GM23248 (cell line): Measurements from ENCODE around the gene PPP6R2. TPM values are rescaled to one million over a fixed set of nuclear protein-coding genes. Genes with fewer than 3 reads are reported as not detected.

Experiments used
- DNase-seq: peaks from one replicate; pipeline ENCODE4 v3.0.0-alpha.2; 2015
- H2AFZ ChIP-seq: fragments of 200-600 bp; sonication (generic); 2 replicates; pipeline ENCODE4 v1.6.1; 2016; ENCODE audit warnings: antibody characterized with exemption
- H3F3A ChIP-seq: fragments of 200-600 bp; sonication (generic); 2 replicates; pipeline ENCODE4 v1.6.1; 2016; ENCODE audit warnings: mild to moderate bottlenecking, antibody characterized with exemption, mixed run types; ENCODE audit not compliant: insufficient read depth
- H3K27ac ChIP-seq: fragments of 200-600 bp; sonication (generic); 2 replicates; pipeline ENCODE4 v1.5.1; 2016; ENCODE audit warnings: mild to moderate bottlenecking
- H3K27me3 ChIP-seq: fragments of 200-600 bp; sonication (generic); replicated peaks from 2 replicates; pipeline ENCODE4 v1.6.1; 2016; ENCODE audit warnings: mild to moderate bottlenecking; ENCODE audit not compliant: insufficient read depth
- H3K36me3 ChIP-seq: fragments of 200-600 bp; sonication (generic); 2 replicates; pipeline ENCODE4 v1.6.1; 2016; ENCODE audit warnings: low read depth, mild to moderate bottlenecking
- H3K4me1 ChIP-seq: fragments of 200-600 bp; sonication (generic); 2 replicates; pipeline ENCODE4 v1.6.1; 2016; ENCODE audit warnings: mild to moderate bottlenecking; ENCODE audit not compliant: insufficient read depth
- H3K4me2 ChIP-seq: fragments of 200-600 bp; sonication (generic); one replicate; pipeline ENCODE4 v1.6.1; 2016; ENCODE audit warnings: mild to moderate bottlenecking; ENCODE audit not compliant: unreplicated experiment
- H3K4me3 ChIP-seq: fragments of 200-600 bp; sonication (generic); 2 replicates; pipeline ENCODE4 v1.5.1; 2016; ENCODE audit warnings: mild to moderate bottlenecking
- H3K79me2 ChIP-seq: fragments of 200-600 bp; sonication (generic); 2 replicates; pipeline ENCODE4 v1.6.1; 2016; ENCODE audit warnings: mild to moderate bottlenecking; ENCODE audit not compliant: insufficient read depth
- H3K9ac ChIP-seq: fragments of 200-600 bp; sonication (generic); 2 replicates; pipeline ENCODE4 v1.6.1; 2016; ENCODE audit warnings: mild to moderate bottlenecking
- H3K9me2 ChIP-seq: fragments of 200-600 bp; sonication (generic); 2 replicates; pipeline ENCODE4 v1.6.1; 2016; ENCODE audit warnings: mixed run types, mild to moderate bottlenecking, moderate library complexity; ENCODE audit not compliant: insufficient read depth
- H3K9me3 ChIP-seq: fragments of 200-600 bp; sonication (generic); one replicate; pipeline ENCODE4 v1.6.1; 2017; ENCODE audit warnings: low read depth
- H4K20me1 ChIP-seq: fragments of 200-600 bp; sonication (generic); 2 replicates; pipeline ENCODE4 v1.6.0; 2016; ENCODE audit not compliant: insufficient read depth
- EZH2 ChIP-seq: fragments of 200-600 bp; sonication (generic); IDR thresholded peaks from 2 replicates; pipeline ENCODE4 v1.6.1; 2018; ENCODE audit warnings: antibody characterized with exemption, mild to moderate bottlenecking; ENCODE audit not compliant: insufficient read depth, poor library complexity, severe bottlenecking
- EZH2phosphoT487 ChIP-seq: fragments of 200-600 bp; sonication (generic); IDR thresholded peaks from 2 replicates; pipeline ENCODE4 v1.6.1; 2018; ENCODE audit warnings: antibody characterized with exemption, moderate library complexity, mild to moderate bottlenecking, low read depth; ENCODE audit not compliant: insufficient read depth
- WGBS, 2 experiments: methylation state at CpG; one replicate each; pipeline ENCODE4 v1.1.6; 2015 to 2017; ENCODE audit warnings: low lambda C conversion rate in 2 of 2, low coverage in 1 of 2; ENCODE audit errors: missing lambda C conversion rate in 2 of 2; 5-methylcytosine and 5-hydroxymethylcytosine counted together
- in situ Hi-C: fragments of 300-500 bp; cut with MboI; formaldehyde crosslinking; loops from 2 replicates; pipeline ENCODE4 v1.15.0; 2020
- polyA plus RNA-seq: library from polyadenylated mRNA; unstranded; fragments of >200 nt; fragmentation: Nextera tagmentation; extraction: Ambion mirVana; gene quantifications from 2 replicates; pipeline ENCODE4 v1.2.1, GENCODE V29; 2016
- total RNA-seq: library from RNA; depleted of rRNA; stranded (reverse); fragments of >200 nt; shearing (Covaris generic); gene quantifications from 2 replicates; pipeline ENCODE4 v1.2.3, GENCODE V29; 2014

PPP6R2 gene
- total and polyA plus RNA-seq, 2 experiments from 2014 or later = 22.2 to 58.4 TPM

DNA sequence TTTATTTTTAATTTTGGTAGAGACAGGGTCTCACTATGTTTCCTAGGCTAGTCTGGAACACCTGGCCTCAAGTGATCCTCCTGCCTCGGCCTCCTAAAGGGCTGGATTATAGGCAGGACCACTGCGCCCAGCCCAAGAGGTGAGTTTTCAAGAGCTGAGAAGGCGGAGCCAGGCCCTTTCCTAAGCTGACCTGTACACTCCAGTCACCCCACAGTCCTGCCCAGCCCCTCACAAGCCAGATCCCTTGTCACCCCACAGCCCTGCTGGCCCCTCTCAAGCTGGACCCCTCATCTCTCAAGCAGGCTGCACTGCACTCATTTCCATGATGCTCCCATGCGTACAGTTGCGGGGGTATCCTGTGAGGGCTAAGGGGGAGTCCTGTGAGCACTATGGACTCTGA is 19.2 kb upstream of the PPP6R2 start:
- DNase-seq = no peak

GRCh38 chr22:50325444-50326224 is 17.5 kb upstream of the PPP6R2 start:
- TF ChIP-seq EZH2phosphoT487 (no peak), EZH2 (no peak)
- Histone ChIP-seq H2AFZ (no peak overlapping the region), H4K20me1 (no peaks in the 10 kb centered on the region), H3K36me3 (no peaks in the 10 kb centered on the region), H3K9ac (peak overlapping the region; percentile 95; the same call in 1 of the 2 replicates), H3K9me3 (no peaks in the 10 kb centered on the region), H3K79me2 (peaks cover 26% of the 10 kb centered on the region; the same call in 1 of the 2 replicates), H3K4me2 (peak overlapping the region; percentile 66), H3F3A (no peaks in the 10 kb centered on the region; the same call in 1 of the 2 replicates), H3K9me2 (no peaks in the 10 kb centered on the region), H3K4me3 (peak overlapping the region; percentile 81), H3K4me1 (0 out of 2 replicates have a peak, but pooled peaks cover 4% of the 10 kb centered on the region), H3K27ac (no peak overlapping the region), H3K27me3 (no peaks in the 10 kb centered on the region)
- DNase-seq = no peak
- in situ Hi-C loops = no loop called here
- 76 to 78% methylated on average over 19 of the region's 19 CpGs for WGBS, 2 experiments

More for the DNA sequence above, 19.2 kb upstream of the PPP6R2 start:
- no peak overlapping the region for H3K4me3 ChIP-seq
- TF ChIP-seq EZH2phosphoT487 (no peak), EZH2 (no peak)
- no peaks in the 10 kb centered on the region for H3K9me3 ChIP-seq
- WGBS, 2 experiments = 85 to 94% methylated on average over 5 of the region's 5 CpGs
- H3K27ac ChIP-seq = no peak overlapping the region
- no peaks in the 10 kb centered on the region for H4K20me1 ChIP-seq
- H3K27me3 ChIP-seq = no peaks in the 10 kb centered on the region
- H3K79me2 ChIP-seq = peaks cover 26% of the 10 kb centered on the region; the same call in 1 of the 2 replicates
- no peak overlapping the region for H2AFZ ChIP-seq
- H3F3A ChIP-seq = no peaks in the 10 kb centered on the region
- in situ Hi-C loops = no loop called here
- no peak overlapping the region for H3K9ac ChIP-seq
- 0 out of 2 replicates have a peak, but pooled peaks cover 4% of the 10 kb centered on the region for H3K4me1 ChIP-seq
- H3K4me2 ChIP-seq = no peak overlapping the region
- H3K9me2 ChIP-seq = no peaks in the 10 kb centered on the region
- H3K36me3 ChIP-seq = no peaks in the 10 kb centered on the region

DNA sequence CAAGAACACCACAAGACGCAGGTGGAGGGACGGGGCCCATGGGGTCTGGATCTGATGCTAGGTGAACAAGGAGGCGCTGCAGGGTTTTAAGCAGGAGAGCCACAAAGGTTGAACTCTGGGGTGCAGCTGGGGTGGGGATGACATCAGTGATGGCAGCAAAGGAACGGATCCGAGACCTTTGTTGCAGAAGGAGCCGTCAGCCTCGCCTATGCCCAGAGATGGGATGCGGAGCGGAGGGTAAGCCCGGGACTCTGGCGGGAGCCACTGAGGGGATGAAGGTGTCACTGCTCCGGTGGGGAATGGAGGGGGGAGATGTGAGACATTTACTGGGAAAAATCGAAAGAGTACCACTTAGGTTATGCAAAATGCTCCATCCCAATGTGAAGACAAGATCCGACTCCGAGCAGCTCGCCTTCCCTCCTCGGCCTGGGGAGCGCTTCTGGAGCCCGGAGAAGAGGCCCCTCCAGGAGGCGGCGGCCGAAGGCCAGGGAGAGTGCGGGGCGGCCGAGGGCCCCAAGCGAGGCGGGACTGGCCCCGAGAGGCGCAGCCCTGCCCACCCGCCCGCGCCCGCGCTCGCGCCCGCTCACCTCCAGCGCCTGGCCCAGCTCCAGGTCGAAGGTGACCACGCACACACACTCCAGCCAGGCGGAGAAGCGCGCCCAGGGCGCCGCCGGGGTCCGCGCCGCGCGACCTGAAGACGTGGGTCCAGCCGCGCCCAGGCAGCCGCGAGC is 16.7 kb upstream of the PPP6R2 start:
- H3F3A ChIP-seq = peaks cover 7% of the 10 kb centered on the region; the same call in 1 of the 2 replicates
- peaks cover 26% of the 10 kb centered on the region; the same call in 1 of the 2 replicates for H3K79me2 ChIP-seq
- no peaks in the 10 kb centered on the region for H3K27me3 ChIP-seq
- peak overlapping the region; percentile 66 for H3K4me2 ChIP-seq
- peak overlapping the region; percentile 81 for H3K4me3 ChIP-seq
- DNase-seq = no peak
- TF ChIP-seq EZH2 = no peak
- TF ChIP-seq EZH2phosphoT487 = no peak
- in situ Hi-C loops = no loop called here
- peak overlapping the region; percentile 60 for H2AFZ ChIP-seq
- no peaks in the 10 kb centered on the region for H3K9me2 ChIP-seq
- H3K4me1 ChIP-seq = 0 out of 2 replicates have a peak, but pooled peaks cover 4% of the 10 kb centered on the region
- no peaks in the 10 kb centered on the region for H4K20me1 ChIP-seq
- 9 to 13% methylated on average over 32 to 45 of the region's 56 CpGs for WGBS, 2 experiments
- H3K27ac ChIP-seq = no peak overlapping the region
- H3K9ac ChIP-seq = peak overlapping the region; percentile 95
- no peaks in the 10 kb centered on the region for H3K9me3 ChIP-seq
- H3K36me3 ChIP-seq = no peaks in the 10 kb centered on the region

DNA sequence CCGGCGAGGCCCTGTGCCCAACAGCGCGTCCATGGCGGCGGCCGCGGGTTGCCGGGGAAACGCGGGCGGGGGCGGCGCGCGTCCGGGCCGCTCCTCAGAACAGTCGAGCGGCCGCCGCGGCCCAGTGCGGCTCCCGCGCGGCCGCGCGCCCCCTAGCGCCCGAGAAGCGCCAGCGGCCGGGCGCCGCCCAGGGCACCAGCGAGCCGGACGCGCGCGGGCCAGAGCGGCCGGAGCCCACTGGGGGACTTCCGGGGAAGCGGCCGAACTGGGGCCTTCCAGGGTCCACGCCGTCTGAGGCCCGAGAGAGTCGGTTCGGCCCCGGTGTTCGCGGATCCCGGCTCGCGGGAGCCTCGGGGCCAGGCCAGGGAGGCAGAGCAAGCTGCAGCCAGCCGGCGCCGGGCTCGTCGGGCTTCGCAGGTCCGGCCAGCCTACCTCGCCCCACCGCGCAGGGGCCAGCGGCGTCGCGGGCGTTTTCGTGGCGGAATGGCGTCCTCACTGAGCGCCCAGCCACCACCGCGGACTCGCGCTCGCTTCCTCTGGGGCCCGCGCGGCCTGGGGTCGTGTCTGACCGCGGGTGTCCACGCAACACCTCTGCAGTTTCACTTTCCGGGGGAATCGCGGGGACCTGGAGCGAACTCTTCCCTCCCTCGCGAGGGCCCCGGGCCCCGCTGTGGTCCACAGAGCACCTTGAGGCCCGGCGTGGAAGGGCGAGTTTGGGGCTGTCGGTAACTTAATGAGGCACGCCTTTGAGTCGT is 16.0 kb upstream of the PPP6R2 start, which contains the start of gene DENND6B:
DENND6B (minus strand) TSS at position 57 of the 755 bp plus-strand sequence; CDS start at position 33, 24 bp downstream.
- peaks cover 7% of the 10 kb centered on the region; the same call in 1 of the 2 replicates for H3F3A ChIP-seq
- peak within 1 kb of the TSS; percentile 77 for H3K4me2 ChIP-seq
- H3K27me3 ChIP-seq = no peaks in the 10 kb centered on the region
- H3K27ac ChIP-seq = peak within 1 kb of the TSS; percentile 76
- H3K9ac ChIP-seq = peak within 1 kb of the TSS; percentile 95
- DNase-seq = peak; percentile 93
- H3K4me3 ChIP-seq = peak within 1 kb of the TSS; percentile 81
- no peaks in the 10 kb centered on the region for H3K9me3 ChIP-seq
- H3K36me3 ChIP-seq = no peaks in the 10 kb centered on the region
- TF ChIP-seq EZH2 = no peak
- TF ChIP-seq EZH2phosphoT487 = no peak
- no peaks in the 10 kb centered on the region for H3K9me2 ChIP-seq
- H3K4me1 ChIP-seq = 0 out of 2 replicates have a peak, but pooled peaks cover 4% of the 10 kb centered on the region
- peak within 1 kb of the TSS; percentile 82 for H2AFZ ChIP-seq
- peaks cover 26% of the 10 kb centered on the region; the same call in 1 of the 2 replicates for H3K79me2 ChIP-seq
- in situ Hi-C loops = no loop called here
- WGBS, 2 experiments = 2% methylated on average over 51 to 52 of the region's 105 CpGs
- no peaks in the 10 kb centered on the region for H4K20me1 ChIP-seq
